Measurements from ENCODE around the gene PRM1.

DNA sequence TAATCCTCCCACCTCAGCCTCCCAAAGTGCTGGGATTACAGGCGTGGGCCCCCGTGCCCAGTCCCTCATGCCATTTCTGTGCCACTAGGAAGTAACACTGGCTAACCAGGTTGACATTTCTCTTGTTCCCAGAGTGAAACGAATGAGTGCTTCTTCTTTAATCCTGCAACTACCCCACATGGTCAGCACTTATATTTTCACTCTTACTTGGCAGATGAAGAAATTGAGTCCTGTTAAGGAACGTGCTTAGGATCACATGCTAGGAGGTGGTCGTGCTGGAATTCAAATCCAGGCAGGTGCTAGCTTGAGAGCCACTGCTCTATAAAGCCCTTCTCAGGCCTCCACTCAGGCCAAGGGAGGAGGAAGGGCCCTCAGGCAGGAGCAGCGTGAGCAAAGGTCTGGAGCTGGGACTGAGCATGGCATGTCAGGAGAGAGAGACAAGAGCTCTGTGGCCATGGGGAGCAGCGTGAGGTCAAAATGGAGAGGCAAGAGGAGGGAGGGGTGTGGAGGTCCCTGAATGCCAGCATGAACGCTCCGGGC, 45.7 kb upstream of the PRM1 start:
- TF ChIP-seq CTCF (conservative IDR thresholded peaks at IDR 0.05): no peak
- TF ChIP-seq EZH2 (IDR thresholded peaks at IDR 0.05; ENCODE audit: low read depth): no peak

Data from PC-9 (cell line).